SU-DHL-6 (cell line): ENCODE measurements around the gene MBOAT1.

Source experiments
- H2AFZ ChIP-seq: fragments of 200-600 bp; sonication (generic); 2 replicates; pipeline ENCODE4 v1.6.1; 2014; ENCODE audit warnings: low read depth, mild to moderate bottlenecking, moderate library complexity, mixed read lengths, antibody characterized with exemption, low read length; ENCODE audit not compliant: severe bottlenecking
- H3F3A ChIP-seq: fragments of 200-600 bp; shearing (Covaris generic); 2 replicates; pipeline ENCODE4 v1.6.0; 2016; ENCODE audit warnings: antibody characterized with exemption, mild to moderate bottlenecking; ENCODE audit not compliant: insufficient read depth
- H3K27ac ChIP-seq: fragments of 200-600 bp; sonication (generic); 2 replicates; pipeline ENCODE4 v1.5.1; 2016; ENCODE audit warnings: low read depth, mild to moderate bottlenecking, low read length, moderate library complexity, mixed read lengths
- H3K27me3 ChIP-seq: fragments of 200-600 bp; sonication (generic), shearing (Covaris generic); 2 replicates; pipeline ENCODE4 v1.6.0; 2014; ENCODE audit warnings: mild to moderate bottlenecking, low read length
- H3K36me3 ChIP-seq: fragments of 200-600 bp; sonication (generic); 2 replicates; pipeline ENCODE4 v1.6.1; 2014; ENCODE audit warnings: mild to moderate bottlenecking, low read length, mixed read lengths
- H3K4me2 ChIP-seq: fragments of 300-600, 200-600 bp; shearing (Covaris generic), sonication (generic); 2 replicates; pipeline ENCODE4 v1.6.0; 2014; ENCODE audit warnings: low read length, low read depth, mild to moderate bottlenecking; ENCODE audit not compliant: poor library complexity, severe bottlenecking
- H3K4me3 ChIP-seq: fragments of 200-600 bp; sonication (generic); 2 replicates; pipeline ENCODE4 v1.5.1; 2014; ENCODE audit warnings: antibody characterized with exemption, low read length, mild to moderate bottlenecking, mixed read lengths; ENCODE audit not compliant: insufficient read depth, poor library complexity, severe bottlenecking
- H3K79me2 ChIP-seq: fragments of 200-600 bp; sonication (generic); 2 replicates; pipeline ENCODE4 v1.6.1; 2014; ENCODE audit warnings: mild to moderate bottlenecking, low read length, moderate library complexity; ENCODE audit not compliant: insufficient read depth
- H3K9ac ChIP-seq: fragments of 200-600 bp; sonication (generic); 2 replicates; pipeline ENCODE4 v1.7.0; 2014; ENCODE audit warnings: mild to moderate bottlenecking, low read length
- H3K9me2 ChIP-seq: fragments of 200-600 bp; sonication (generic); replicated peaks from 2 replicates; pipeline ENCODE4 v1.6.1; 2014; ENCODE audit warnings: low read length; ENCODE audit not compliant: insufficient read depth
- H3K9me3 ChIP-seq: fragments of 200-600 bp; sonication (generic); 2 replicates; pipeline ENCODE4 v1.6.1; 2014; ENCODE audit warnings: low read length, mixed read lengths; ENCODE audit not compliant: insufficient read depth
- H4K20me1 ChIP-seq: fragments of 200-600 bp; sonication (generic); 2 replicates; pipeline ENCODE4 v1.6.1; 2014; ENCODE audit warnings: low read depth, mild to moderate bottlenecking, antibody characterized with exemption, low read length, moderate library complexity, mixed read lengths
- CTCF ChIP-seq: fragments of 200-600 bp; sonication (generic); IDR thresholded peaks from one replicate; pipeline ENCODE4 v1.5.1; 2017; ENCODE audit warnings: antibody characterized with exemption, mild to moderate bottlenecking, low read length, moderate library complexity; ENCODE audit not compliant: insufficient read depth, poor library complexity, severe bottlenecking
- EZH2phosphoT487 ChIP-seq: fragments of 200-600 bp; sonication (generic), shearing (Covaris generic); conservative IDR thresholded peaks from 2 replicates; pipeline ENCODE4 v1.6.1; 2018; ENCODE audit warnings: mild to moderate bottlenecking, antibody characterized with exemption, low read length, moderate library complexity, mixed read lengths

Gene MBOAT1

GRCh38 chr6:20204512-20204894 lies 7.8 kb downstream of the MBOAT1 start:
- Histone ChIP-seq H3K4me3 (no peak overlapping the region), H3K27me3 (no peaks in the 10 kb centered on the region), H3K79me2 (no peaks in the 10 kb centered on the region), H3K36me3 (no peaks in the 10 kb centered on the region), H3F3A (no peaks in the 10 kb centered on the region), H3K9me2 (no peaks in the 10 kb centered on the region), H3K9me3 (no peaks in the 10 kb centered on the region), H3K27ac (no peak overlapping the region), H2AFZ (no peak overlapping the region), H3K4me2 (no peak overlapping the region), H3K9ac (no peak overlapping the region), H4K20me1 (no peaks in the 10 kb centered on the region)
- TF ChIP-seq CTCF: no peak
- no peak for TF ChIP-seq EZH2phosphoT487

GRCh38 chr6:20203561-20204511 lies 8.4 kb downstream of the MBOAT1 start:
- H3K9me3 ChIP-seq: no peaks in the 10 kb centered on the region
- H2AFZ ChIP-seq: no peak overlapping the region
- H3K9ac ChIP-seq: no peak overlapping the region
- H3K79me2 ChIP-seq: no peaks in the 10 kb centered on the region
- H3K4me3 ChIP-seq: no peak overlapping the region
- no peaks in the 10 kb centered on the region for H3K27me3 ChIP-seq
- no peaks in the 10 kb centered on the region for H4K20me1 ChIP-seq
- no peaks in the 10 kb centered on the region for H3K36me3 ChIP-seq
- H3K27ac ChIP-seq: no peak overlapping the region
- no peak overlapping the region for H3K4me2 ChIP-seq
- no peaks in the 10 kb centered on the region for H3K9me2 ChIP-seq
- H3F3A ChIP-seq: no peaks in the 10 kb centered on the region
- TF ChIP-seq EZH2phosphoT487 (no peak), CTCF (no peak)

GRCh38 chr6:20202699-20203302 lies 9.5 kb downstream of the MBOAT1 start:
- Histone ChIP-seq H3K9me2 (no peaks in the 10 kb centered on the region), H3K9me3 (no peaks in the 10 kb centered on the region), H4K20me1 (no peaks in the 10 kb centered on the region), H3F3A (no peaks in the 10 kb centered on the region), H2AFZ (no peak overlapping the region), H3K36me3 (no peaks in the 10 kb centered on the region), H3K4me2 (no peak overlapping the region), H3K27me3 (no peaks in the 10 kb centered on the region), H3K9ac (no peak overlapping the region), H3K79me2 (no peaks in the 10 kb centered on the region), H3K27ac (no peak overlapping the region), H3K4me3 (no peak overlapping the region)
- no peak for TF ChIP-seq EZH2phosphoT487
- TF ChIP-seq CTCF: no peak
